ENCODE measurements around the gene STK36. TPM values are rescaled to one million over a fixed set of nuclear protein-coding genes. Genes with fewer than 3 reads are reported as not detected.

The STK36 gene
- total RNA-seq, 1 donor from 2014 or later = 5.2 TPM

- H3K9me3 ChIP-seq (ENCODE audit: control insufficient read depth in 3 of 3, low read length in 3 of 3) = no peaks in the 10 kb centered on the region
- no peak overlapping the region for H3K4me3 ChIP-seq (ENCODE audit: low read length in 3 of 3)
- no peaks in the 10 kb centered on the region for H3K36me3 ChIP-seq (ENCODE audit: control insufficient read depth in 3 of 3, insufficient read depth in 3 of 3, low read length in 3 of 3)
- no peak overlapping the region for H3K27ac ChIP-seq (ENCODE audit: low read depth, low read length)
- no peaks in the 10 kb centered on the region for H3K27me3 ChIP-seq (ENCODE audit: control insufficient read depth in 3 of 3, insufficient read depth in 3 of 3, low read length in 3 of 3)
- H3K9ac ChIP-seq (ENCODE audit: low read depth in 1 of 3, low read length in 3 of 3) = no peak overlapping the region
- H3K4me1 ChIP-seq (ENCODE audit: control insufficient read depth in 3 of 3, insufficient read depth in 3 of 3, low read length in 3 of 3) = peaks cover 5 to 13% (median 9%) of the 10 kb centered on the region in 3 donors
Observed at GRCh38 chr2:218713922-218714321, 42.0 kb downstream of the STK36 start.

- H3K36me3 ChIP-seq (ENCODE audit: control insufficient read depth in 3 of 3, insufficient read depth in 3 of 3, low read length in 3 of 3) = no peaks in the 10 kb centered on the region
- no peak overlapping the region for H3K9ac ChIP-seq (ENCODE audit: low read depth in 1 of 3, low read length in 3 of 3)
- H3K4me1 ChIP-seq (ENCODE audit: control insufficient read depth in 3 of 3, insufficient read depth in 3 of 3, low read length in 3 of 3) = peaks cover 2 to 10% (median 7%) of the 10 kb centered on the region in 3 donors
- no peak overlapping the region for H3K27ac ChIP-seq (ENCODE audit: low read depth, low read length)
- no peaks in the 10 kb centered on the region for H3K27me3 ChIP-seq (ENCODE audit: control insufficient read depth in 3 of 3, insufficient read depth in 3 of 3, low read length in 3 of 3)
- no peaks in the 10 kb centered on the region for H3K9me3 ChIP-seq (ENCODE audit: control insufficient read depth in 3 of 3, low read length in 3 of 3)
- no peak overlapping the region for H3K4me3 ChIP-seq (ENCODE audit: low read length in 3 of 3)
Observed at GRCh38 chr2:218716070-218716469, 44.2 kb downstream of the STK36 start.

GRCh38 chr2:218717262-218717661, 45.4 kb downstream of the STK36 start:
- H3K27me3 ChIP-seq (ENCODE audit: control insufficient read depth in 3 of 3, insufficient read depth in 3 of 3, low read length in 3 of 3) = no peaks in the 10 kb centered on the region

GRCh38 chr2:218718058-218718457, 46.2 kb downstream of the STK36 start:
- H3K4me3 ChIP-seq (ENCODE audit: low read length in 3 of 3) = no peak overlapping the region
- H3K9me3 ChIP-seq (ENCODE audit: control insufficient read depth in 3 of 3, low read length in 3 of 3) = no peaks in the 10 kb centered on the region
- no peaks in the 10 kb centered on the region for H3K36me3 ChIP-seq (ENCODE audit: control insufficient read depth in 3 of 3, insufficient read depth in 3 of 3, low read length in 3 of 3)
- H3K27ac ChIP-seq (ENCODE audit: low read depth, low read length) = no peak overlapping the region
- no peaks in the 10 kb centered on the region for H3K27me3 ChIP-seq (ENCODE audit: control insufficient read depth in 3 of 3, insufficient read depth in 3 of 3, low read length in 3 of 3)
- H3K9ac ChIP-seq (ENCODE audit: low read depth in 1 of 3, low read length in 3 of 3) = no peak overlapping the region
- H3K4me1 ChIP-seq (ENCODE audit: control insufficient read depth in 3 of 3, insufficient read depth in 3 of 3, low read length in 3 of 3) = peaks cover 0 to 2% (median 0%) of the 10 kb centered on the region in 3 donors

More at GRCh38 chr2:218717262-218717661, 45.4 kb downstream of the STK36 start:
- Histone ChIP-seq H3K4me1 (ENCODE audit: control insufficient read depth in 3 of 3, insufficient read depth in 3 of 3, low read length in 3 of 3) (peaks cover 0 to 2% (median 0%) of the 10 kb centered on the region in 3 donors), H3K27ac (ENCODE audit: low read depth, low read length) (no peak overlapping the region), H3K9ac (ENCODE audit: low read depth in 1 of 3, low read length in 3 of 3) (peak overlapping the region in 2 of 3 donors; percentile 9 to 10), H3K36me3 (ENCODE audit: control insufficient read depth in 3 of 3, insufficient read depth in 3 of 3, low read length in 3 of 3) (no peaks in the 10 kb centered on the region), H3K9me3 (ENCODE audit: control insufficient read depth in 3 of 3, low read length in 3 of 3) (no peaks in the 10 kb centered on the region), H3K4me3 (ENCODE audit: low read length in 3 of 3) (no peak overlapping the region)

- Histone ChIP-seq H3K9ac (ENCODE audit: low read depth in 1 of 3, low read length in 3 of 3) (no peak overlapping the region), H3K27me3 (ENCODE audit: control insufficient read depth in 3 of 3, insufficient read depth in 3 of 3, low read length in 3 of 3) (no peaks in the 10 kb centered on the region), H3K36me3 (ENCODE audit: control insufficient read depth in 3 of 3, insufficient read depth in 3 of 3, low read length in 3 of 3) (no peaks in the 10 kb centered on the region), H3K4me1 (ENCODE audit: control insufficient read depth in 3 of 3, insufficient read depth in 3 of 3, low read length in 3 of 3) (peaks cover 0 to 2% (median 0%) of the 10 kb centered on the region in 3 donors), H3K4me3 (ENCODE audit: low read length in 3 of 3) (no peak overlapping the region), H3K27ac (ENCODE audit: low read depth, low read length) (no peak overlapping the region), H3K9me3 (ENCODE audit: control insufficient read depth in 3 of 3, low read length in 3 of 3) (no peaks in the 10 kb centered on the region)
Observed at GRCh38 chr2:218719457-218719856, 47.6 kb downstream of the STK36 start.

GRCh38 chr2:218720048-218721041, 48.5 kb downstream of the STK36 start:
- Histone ChIP-seq H3K27me3 (ENCODE audit: control insufficient read depth in 3 of 3, insufficient read depth in 3 of 3, low read length in 3 of 3) (no peaks in the 10 kb centered on the region), H3K9me3 (ENCODE audit: control insufficient read depth in 3 of 3, low read length in 3 of 3) (no peaks in the 10 kb centered on the region), H3K4me3 (ENCODE audit: low read length in 3 of 3) (no peak overlapping the region), H3K9ac (ENCODE audit: low read depth in 1 of 3, low read length in 3 of 3) (no peak overlapping the region), H3K4me1 (ENCODE audit: control insufficient read depth in 3 of 3, insufficient read depth in 3 of 3, low read length in 3 of 3) (peaks cover 0 to 2% (median 0%) of the 10 kb centered on the region in 3 donors), H3K36me3 (ENCODE audit: control insufficient read depth in 3 of 3, insufficient read depth in 3 of 3, low read length in 3 of 3) (no peaks in the 10 kb centered on the region), H3K27ac (ENCODE audit: low read depth, low read length) (no peak overlapping the region)

- Histone ChIP-seq H3K27me3 (ENCODE audit: control insufficient read depth in 3 of 3, insufficient read depth in 3 of 3, low read length in 3 of 3) (no peaks in the 10 kb centered on the region), H3K9ac (ENCODE audit: low read depth in 1 of 3, low read length in 3 of 3) (no peak overlapping the region), H3K27ac (ENCODE audit: low read depth, low read length) (no peak overlapping the region), H3K9me3 (ENCODE audit: control insufficient read depth in 3 of 3, low read length in 3 of 3) (peaks cover 0 to 2% (median 0%) of the 10 kb centered on the region in 3 donors), H3K4me3 (ENCODE audit: low read length in 3 of 3) (no peak overlapping the region), H3K4me1 (ENCODE audit: control insufficient read depth in 3 of 3, insufficient read depth in 3 of 3, low read length in 3 of 3) (peaks cover 0 to 2% (median 0%) of the 10 kb centered on the region in 3 donors), H3K36me3 (ENCODE audit: control insufficient read depth in 3 of 3, insufficient read depth in 3 of 3, low read length in 3 of 3) (no peaks in the 10 kb centered on the region)
Observed at GRCh38 chr2:218721488-218721887, 49.6 kb downstream of the STK36 start.

GRCh38 chr2:218721934-218722333, 50.0 kb downstream of the STK36 start:
- Histone ChIP-seq H3K4me1 (ENCODE audit: control insufficient read depth in 3 of 3, insufficient read depth in 3 of 3, low read length in 3 of 3) (peaks cover 0 to 2% (median 0%) of the 10 kb centered on the region in 3 donors), H3K9ac (ENCODE audit: low read depth in 1 of 3, low read length in 3 of 3) (no peak overlapping the region), H3K27ac (ENCODE audit: low read depth, low read length) (no peak overlapping the region), H3K4me3 (ENCODE audit: low read length in 3 of 3) (no peak overlapping the region), H3K36me3 (ENCODE audit: control insufficient read depth in 3 of 3, insufficient read depth in 3 of 3, low read length in 3 of 3) (no peaks in the 10 kb centered on the region), H3K9me3 (ENCODE audit: control insufficient read depth in 3 of 3, low read length in 3 of 3) (peaks cover 0 to 3% (median 0%) of the 10 kb centered on the region in 3 donors), H3K27me3 (ENCODE audit: control insufficient read depth in 3 of 3, insufficient read depth in 3 of 3, low read length in 3 of 3) (no peaks in the 10 kb centered on the region)

- H3K27me3 ChIP-seq (ENCODE audit: control insufficient read depth in 3 of 3, insufficient read depth in 3 of 3, low read length in 3 of 3) = no peaks in the 10 kb centered on the region
- no peak overlapping the region for H3K27ac ChIP-seq (ENCODE audit: low read depth, low read length)
- H3K36me3 ChIP-seq (ENCODE audit: control insufficient read depth in 3 of 3, insufficient read depth in 3 of 3, low read length in 3 of 3) = peaks cover 0 to under 1% (median 0%) of the 10 kb centered on the region in 3 donors
- no peak overlapping the region for H3K9ac ChIP-seq (ENCODE audit: low read depth in 1 of 3, low read length in 3 of 3)
- peaks cover 0 to 2% (median 0%) of the 10 kb centered on the region in 3 donors for H3K4me1 ChIP-seq (ENCODE audit: control insufficient read depth in 3 of 3, insufficient read depth in 3 of 3, low read length in 3 of 3)
- peaks cover 0 to 3% (median 0%) of the 10 kb centered on the region in 3 donors for H3K9me3 ChIP-seq (ENCODE audit: control insufficient read depth in 3 of 3, low read length in 3 of 3)
- H3K4me3 ChIP-seq (ENCODE audit: low read length in 3 of 3) = no peak overlapping the region
Observed at GRCh38 chr2:218722419-218722818, 50.5 kb downstream of the STK36 start.
